GM21390 (cell line): ENCODE results near the gene SPSB4.
"Not testable (repeated sequence)": the region's sequence is repeated elsewhere in the genome, so short reads cannot be mapped to it uniquely, and the experiment has no call there.

Experiments used
- ATAC-seq: cut with Tn5 transposase; IDR thresholded peaks from one replicate; pipeline ENCODE4 v1.9.1; 2021; ENCODE audit not compliant: unreplicated experiment

Gene SPSB4

DNA sequence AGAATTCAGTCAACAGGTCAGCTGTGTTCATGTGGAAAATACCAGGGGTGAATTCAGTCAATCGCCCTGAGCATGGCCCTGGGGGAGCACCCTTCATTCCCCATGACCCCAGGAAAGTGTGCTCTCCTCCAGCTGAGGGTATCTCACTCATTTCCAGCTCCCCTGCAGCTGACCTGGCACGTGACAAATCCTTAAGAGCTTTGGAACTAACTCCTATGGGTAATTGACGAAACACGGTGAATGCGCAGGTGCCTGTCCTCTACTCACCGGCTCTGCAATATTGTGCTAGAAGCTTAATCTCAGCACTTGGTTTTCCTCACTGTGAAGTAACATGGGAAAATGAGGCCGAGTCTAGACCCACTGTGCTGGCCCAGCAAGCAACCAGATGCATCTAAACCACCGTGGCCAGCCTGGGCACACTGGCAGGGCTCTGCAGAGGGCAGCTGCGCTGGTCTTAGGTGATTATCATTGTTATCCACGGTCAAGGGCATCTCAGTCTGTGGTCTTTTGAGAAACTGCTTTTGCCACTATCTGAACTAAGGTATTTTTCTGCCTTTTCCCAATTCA is 63.1 kb downstream of the SPSB4 start:
- ATAC-seq, result no peak

DNA sequence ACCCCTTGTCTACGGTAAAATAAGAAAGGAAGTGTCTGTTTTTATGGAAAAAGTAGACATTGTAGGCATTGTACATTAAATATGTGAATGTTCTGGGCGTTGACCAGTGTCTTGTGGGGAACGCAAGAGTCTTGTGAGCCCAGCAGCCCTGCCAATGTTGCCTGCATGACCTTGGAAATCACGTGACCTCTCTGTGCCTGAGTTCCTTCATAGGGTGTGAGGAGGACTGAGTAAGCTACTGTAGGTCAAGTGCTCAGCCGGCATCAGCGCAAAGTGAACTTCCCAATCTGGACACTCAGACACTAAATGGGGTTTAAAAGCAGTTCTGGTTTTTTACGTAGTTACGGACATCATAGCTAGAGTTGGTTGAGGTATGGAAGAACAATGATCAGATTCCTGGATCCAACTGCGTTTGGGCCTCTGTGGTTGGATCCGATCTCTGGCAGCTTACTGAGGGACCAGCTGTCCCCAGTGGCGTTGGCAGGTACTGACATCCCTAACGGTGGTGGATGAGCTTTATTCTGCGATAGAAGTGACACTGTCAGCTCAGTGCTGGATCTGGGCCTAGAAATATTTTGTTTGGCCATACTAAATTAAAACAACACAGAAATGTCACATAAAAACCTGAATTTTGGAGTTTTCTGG is 63.8 kb downstream of the SPSB4 start:
- ATAC-seq, result no peak

- ATAC-seq, result no peak
Observed at GRCh38 chr3:141115789-141116541, 64.8 kb downstream of the SPSB4 start.

DNA sequence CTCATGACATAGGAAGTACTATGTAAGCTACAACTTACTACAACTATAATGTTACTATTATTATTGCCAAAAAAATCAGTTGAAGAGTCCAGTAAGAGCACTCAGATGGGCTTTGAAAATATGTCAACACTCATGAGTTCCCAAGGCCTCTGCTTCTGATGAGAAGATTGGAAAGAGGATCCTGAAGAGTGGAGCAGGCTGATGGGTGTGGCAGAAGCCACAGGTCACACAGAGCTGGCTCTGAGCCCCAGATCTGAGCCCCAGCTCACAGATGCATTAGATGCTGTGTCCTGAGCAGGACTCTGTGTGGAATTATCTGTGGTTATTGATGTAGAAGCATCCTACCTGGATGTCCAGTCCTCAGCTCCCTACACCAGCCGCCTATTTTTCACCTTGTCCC is 65.6 kb downstream of the SPSB4 start:
- ATAC-seq, result no peak

- not testable (repeated sequence) for ATAC-seq
Observed at GRCh38 chr3:141117982-141118381, 66.8 kb downstream of the SPSB4 start.

DNA sequence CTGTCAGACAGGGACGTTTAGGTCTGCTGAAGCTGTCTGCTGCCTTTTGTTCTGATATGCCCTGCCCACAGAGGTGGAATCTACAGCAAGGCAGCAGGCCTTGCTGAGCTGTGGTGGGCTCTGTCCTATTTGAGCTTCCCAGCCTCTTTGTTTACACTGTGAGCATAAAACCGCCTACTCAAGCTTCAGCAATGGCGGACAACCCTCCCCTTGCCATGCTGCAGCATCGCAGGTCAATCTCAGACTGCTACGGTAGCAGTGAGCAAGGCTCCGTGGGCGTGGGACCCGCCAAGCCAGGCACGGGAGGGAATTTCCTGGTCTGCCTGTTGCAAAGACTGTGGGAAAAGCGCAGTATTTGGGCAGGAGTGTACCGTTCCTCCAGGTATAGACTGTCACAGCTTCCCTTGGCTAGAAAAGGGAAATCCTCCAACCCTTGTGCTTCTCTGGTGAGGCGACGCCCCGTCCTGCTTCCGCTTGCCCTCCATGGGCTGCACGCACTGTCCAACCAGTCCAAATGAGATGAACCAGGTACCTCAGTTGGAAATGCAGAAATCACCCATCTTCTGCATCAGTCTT is 71.4 kb downstream of the SPSB4 start:
- ATAC-seq, result no peak

DNA sequence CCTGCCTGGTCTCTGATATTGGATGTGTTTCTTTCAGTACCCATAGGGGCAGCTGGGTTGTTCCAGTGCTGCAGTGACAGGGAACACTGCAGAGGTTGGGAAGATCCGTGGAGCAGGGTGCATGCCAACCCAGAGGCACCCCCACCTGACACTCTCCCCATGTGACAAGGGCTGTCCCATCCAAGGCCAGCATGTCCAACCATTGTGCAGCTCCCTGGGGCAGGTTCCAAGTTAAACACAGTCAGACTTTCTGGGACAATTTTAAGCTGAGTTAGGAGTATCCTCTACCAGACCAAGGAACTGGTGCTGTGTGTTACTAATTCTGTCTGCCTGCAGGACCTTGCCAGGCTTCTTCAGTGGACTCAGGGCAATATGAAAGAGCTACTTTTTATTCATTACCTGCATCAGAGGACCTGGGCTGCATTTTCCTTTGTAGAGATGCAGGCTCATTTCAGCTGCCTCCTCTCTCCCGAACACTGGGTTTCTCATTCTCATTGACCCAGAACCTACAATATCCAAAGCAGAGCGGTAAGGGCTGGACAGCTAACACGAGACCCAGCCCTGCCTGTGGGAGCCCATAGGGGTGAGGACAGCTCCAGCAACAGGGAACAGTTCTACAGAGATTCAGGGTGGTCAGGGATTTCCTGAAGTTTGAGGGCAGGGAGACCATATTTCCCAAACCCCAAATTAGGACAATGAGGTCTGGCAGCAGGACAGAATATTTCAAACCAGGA is 72.7 kb downstream of the SPSB4 start:
- no peak for ATAC-seq

DNA sequence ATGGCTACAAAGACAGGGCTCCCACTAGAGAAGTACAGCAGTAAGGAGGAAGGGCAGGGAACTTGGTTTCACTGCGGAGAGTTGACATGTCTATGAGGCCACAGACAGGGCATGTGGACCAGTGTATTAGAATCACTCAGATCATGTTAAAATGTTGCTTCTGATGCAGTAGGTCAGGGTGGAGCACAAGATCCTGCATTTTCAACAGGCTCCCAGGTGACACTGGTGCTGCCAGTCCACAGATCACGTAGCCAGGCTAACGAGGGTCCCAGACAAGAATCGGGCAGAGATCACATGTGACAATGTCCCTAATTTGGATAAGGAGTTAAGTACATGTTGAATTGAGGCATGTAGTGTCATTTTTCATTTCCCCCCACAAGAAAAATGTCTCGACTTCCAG is 73.6 kb downstream of the SPSB4 start:
- ATAC-seq, result no peak

- ATAC-seq, result no peak
Observed at GRCh38 chr3:141125351-141125750, 74.2 kb downstream of the SPSB4 start.

GRCh38 chr3:141126661-141127343 is 75.7 kb downstream of the SPSB4 start:
- no peak for ATAC-seq

- no peak for ATAC-seq
Observed at GRCh38 chr3:141127344-141128125, 76.4 kb downstream of the SPSB4 start.

DNA sequence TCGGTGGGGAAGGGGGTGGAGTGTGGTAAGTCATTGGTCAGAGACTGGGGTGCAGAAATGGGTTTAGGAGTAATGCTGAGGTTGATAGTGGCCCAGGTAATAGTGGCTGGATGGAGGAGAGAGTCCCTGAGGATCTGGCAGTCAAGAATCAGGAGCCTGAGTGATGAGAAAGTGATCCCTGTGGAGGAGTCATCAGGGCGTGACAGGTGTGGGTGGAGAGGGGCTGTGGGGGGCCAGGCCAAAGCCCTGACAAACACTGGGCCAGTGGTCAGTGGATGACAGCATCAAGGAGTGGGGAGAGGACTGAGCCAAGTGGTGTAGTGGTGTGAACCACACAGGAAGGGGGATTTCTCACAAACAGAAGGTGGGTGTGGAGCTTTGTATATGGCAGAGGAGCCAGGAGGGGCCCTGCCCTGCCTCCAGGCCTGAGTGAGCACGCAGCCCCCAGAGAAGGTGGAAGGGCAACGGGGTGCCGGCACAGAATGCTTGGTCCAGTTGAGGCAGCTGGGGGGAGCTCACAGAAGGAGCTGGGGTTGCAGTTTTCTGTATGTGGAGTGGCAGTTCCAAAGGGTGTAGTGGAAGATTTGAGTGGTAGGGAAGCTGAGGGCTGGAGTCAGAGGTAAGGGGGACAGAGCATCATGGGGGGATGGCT is 77.1 kb downstream of the SPSB4 start:
- ATAC-seq, result no peak

DNA sequence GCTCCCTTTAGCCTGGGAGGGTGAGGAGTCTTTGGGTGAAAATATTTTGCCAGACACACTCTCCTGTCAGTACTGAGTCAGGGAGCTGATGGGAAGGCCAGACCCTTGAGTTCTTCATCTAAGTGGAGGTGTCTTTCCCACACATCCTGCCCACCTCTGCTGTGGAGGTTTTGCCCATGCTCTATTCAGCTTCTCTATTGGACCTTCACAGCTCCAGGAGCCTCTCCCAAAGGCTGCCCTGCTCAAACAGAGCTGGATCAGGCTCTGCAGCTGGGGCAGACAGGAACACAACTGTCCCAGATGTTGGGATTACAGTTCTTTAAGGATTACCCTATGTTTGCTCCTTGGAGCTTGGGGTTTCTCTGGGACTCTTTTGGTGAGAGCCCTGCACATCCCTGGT is 77.9 kb downstream of the SPSB4 start:
- no peak for ATAC-seq

DNA sequence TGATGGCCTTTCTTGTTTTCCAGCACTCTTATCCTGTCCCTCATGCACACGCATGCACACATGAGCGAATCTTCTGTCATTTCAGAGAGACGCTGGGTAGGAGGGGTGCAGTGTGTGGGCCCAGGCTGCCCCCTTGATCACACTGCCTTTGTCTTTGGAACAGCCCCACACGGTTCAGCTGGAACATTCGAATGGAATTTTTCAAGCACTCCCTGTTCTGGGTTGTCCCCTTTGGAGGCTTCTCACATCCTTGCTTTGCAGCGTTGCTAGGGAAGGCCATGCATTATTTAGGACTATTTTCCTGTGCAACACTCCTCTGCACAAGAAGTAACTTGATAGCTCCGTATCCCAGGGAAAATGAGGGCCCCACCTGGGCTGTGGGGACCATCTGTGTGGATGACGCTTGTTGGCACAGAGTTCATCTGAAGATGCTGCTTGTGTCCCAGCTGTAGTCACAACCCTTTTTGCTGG is 78.4 kb downstream of the SPSB4 start:
- no peak for ATAC-seq

GRCh38 chr3:141143517-141143916 is 92.4 kb downstream of the SPSB4 start:
- no peak for ATAC-seq

GRCh38 chr3:141146979-141147470 is 95.9 kb downstream of the SPSB4 start:
- no peak for ATAC-seq

GRCh38 chr3:141147657-141148056 is 96.5 kb downstream of the SPSB4 start:
- ATAC-seq, result no peak

GRCh38 chr3:141148169-141148568 is 97.0 kb downstream of the SPSB4 start:
- no peak for ATAC-seq

GRCh38 chr3:141148770-141149169 is 97.6 kb downstream of the SPSB4 start:
- ATAC-seq, result no peak
